Epithelial cell of proximal tubule (primary cell): ENCODE measurements around the gene NBEA. TPM values are rescaled to one million over a fixed set of nuclear protein-coding genes. Genes with fewer than 3 reads are reported as not detected.

ENCODE experiments used
- DNase-seq: peaks from one replicate; pipeline ENCODE4 v3.0.0-alpha.2; 2011; ENCODE audit warnings: low read depth
- H3K4me3 ChIP-seq: 2 replicates; pipeline ENCODE4 v1.5.1; 2011; ENCODE audit warnings: low read depth, mild to moderate bottlenecking, low read length
- total RNA-seq: library from RNA; depleted of rRNA; stranded (reverse); fragments of >200 nt; gene quantifications from 2 replicates; pipeline ENCODE4 v1.2.3, GENCODE V29; 2015
- TF ChIP-seq, protein P1 (sequence below): conservative IDR thresholded peaks from 2 replicates; pipeline ENCODE4 v1.5.1; 2012; ENCODE audit warnings: low read depth, mild to moderate bottlenecking, low read length

Gene NBEA
- total RNA-seq, 1 donor from 2014 or later = 2.7 TPM

- TF ChIP-seq, protein P1, sequence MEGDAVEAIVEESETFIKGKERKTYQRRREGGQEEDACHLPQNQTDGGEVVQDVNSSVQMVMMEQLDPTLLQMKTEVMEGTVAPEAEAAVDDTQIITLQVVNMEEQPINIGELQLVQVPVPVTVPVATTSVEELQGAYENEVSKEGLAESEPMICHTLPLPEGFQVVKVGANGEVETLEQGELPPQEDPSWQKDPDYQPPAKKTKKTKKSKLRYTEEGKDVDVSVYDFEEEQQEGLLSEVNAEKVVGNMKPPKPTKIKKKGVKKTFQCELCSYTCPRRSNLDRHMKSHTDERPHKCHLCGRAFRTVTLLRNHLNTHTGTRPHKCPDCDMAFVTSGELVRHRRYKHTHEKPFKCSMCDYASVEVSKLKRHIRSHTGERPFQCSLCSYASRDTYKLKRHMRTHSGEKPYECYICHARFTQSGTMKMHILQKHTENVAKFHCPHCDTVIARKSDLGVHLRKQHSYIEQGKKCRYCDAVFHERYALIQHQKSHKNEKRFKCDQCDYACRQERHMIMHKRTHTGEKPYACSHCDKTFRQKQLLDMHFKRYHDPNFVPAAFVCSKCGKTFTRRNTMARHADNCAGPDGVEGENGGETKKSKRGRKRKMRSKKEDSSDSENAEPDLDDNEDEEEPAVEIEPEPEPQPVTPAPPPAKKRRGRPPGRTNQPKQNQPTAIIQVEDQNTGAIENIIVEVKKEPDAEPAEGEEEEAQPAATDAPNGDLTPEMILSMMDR = no peak
- DNase-seq = no peak
- H3K4me3 ChIP-seq = no peak overlapping the region
Observed at GRCh38 chr13:35646056-35646774, 704.1 kb downstream of the NBEA start.

GRCh38 chr13:35648201-35648600, 706.1 kb downstream of the NBEA start:
- H3K4me3 ChIP-seq = no peak overlapping the region
- TF ChIP-seq, protein P1 = no peak
- DNase-seq = no peak

DNA sequence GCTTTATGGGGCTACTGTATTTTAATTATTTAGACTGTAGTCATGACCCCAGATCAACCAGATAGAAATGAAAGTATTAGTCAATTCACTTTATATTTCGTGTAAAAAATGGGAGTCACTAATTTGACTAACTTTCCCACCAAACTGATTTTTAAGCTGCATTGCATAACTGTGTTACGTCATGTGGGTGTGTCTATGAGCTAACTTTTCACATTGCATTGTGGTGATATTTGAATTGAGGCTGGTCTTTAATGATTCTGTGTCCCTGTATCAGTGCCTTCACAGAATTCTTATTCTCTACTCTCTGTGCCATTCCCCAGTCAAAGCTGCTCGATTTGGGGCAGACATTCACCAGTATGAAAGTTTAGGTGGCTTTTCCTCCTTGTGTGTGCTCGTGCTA, 707.1 kb downstream of the NBEA start:
- no peak for DNase-seq
- TF ChIP-seq, protein P1 = no peak
- no peak overlapping the region for H3K4me3 ChIP-seq

DNA sequence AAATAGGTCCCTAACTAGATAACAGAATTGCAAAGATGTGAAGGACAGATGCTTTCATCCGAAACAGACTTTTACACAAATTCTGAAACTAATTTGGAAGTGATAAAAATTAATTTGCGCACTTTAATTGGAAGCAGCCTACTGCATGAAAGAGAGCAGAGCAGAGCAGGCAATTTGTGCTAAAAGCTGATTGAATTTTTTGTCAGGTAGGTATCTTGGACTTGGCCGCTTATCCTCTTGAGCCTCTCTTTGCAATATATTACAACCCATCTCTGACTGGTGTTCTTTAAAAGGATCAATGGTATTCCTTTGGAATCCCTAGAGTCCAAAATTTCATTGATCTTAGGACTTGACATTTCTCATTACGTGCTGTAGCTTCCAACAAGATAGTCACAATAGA, 717.7 kb downstream of the NBEA start:
- TF ChIP-seq, protein P1 = no peak
- no peak for DNase-seq
- no peak overlapping the region for H3K4me3 ChIP-seq

GRCh38 chr13:35664747-35665146, 722.7 kb downstream of the NBEA start:
- H3K4me3 ChIP-seq = no peak overlapping the region
- TF ChIP-seq, protein P1 = no peak
- no peak for DNase-seq

DNA sequence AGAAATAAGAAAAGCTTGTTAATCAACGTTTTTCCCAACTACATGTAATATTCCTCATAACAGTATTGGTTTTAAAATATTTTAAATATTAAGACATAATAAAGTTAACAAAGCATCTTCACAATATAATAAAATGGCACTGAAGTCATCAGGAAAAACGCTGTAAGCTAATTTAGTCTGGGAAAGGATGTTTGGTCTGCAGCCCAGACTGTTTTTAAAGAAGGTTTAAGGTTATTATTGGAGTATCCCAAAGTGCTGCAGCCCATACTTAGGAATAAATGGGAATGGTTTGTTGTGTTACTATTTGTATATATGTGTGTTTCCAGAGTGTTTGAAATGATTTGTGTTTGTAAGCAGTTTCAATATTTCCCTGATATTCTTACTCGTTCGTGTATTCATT, 727.3 kb downstream of the NBEA start:
- TF ChIP-seq, protein P1 = no peak
- H3K4me3 ChIP-seq = no peak overlapping the region
- no peak for DNase-seq

- H3K4me3 ChIP-seq = no peak overlapping the region
- TF ChIP-seq, protein P1 = no peak
- no peak for DNase-seq
Observed at GRCh38 chr13:35672611-35673010, 730.5 kb downstream of the NBEA start.
